Measurements from ENCODE around the gene KCNN1. TPM values are rescaled to one million over a fixed set of nuclear protein-coding genes. Genes with fewer than 3 reads are reported as not detected.

KCNN1 gene
- total and polyA plus RNA-seq, 2 of the 4 experiments (the other 2 are of a cell fraction): 0.09 TPM; not detected in 1

- peak; percentile 64 for TF ChIP-seq POLR2A (IDR thresholded peaks at IDR 0.05; ENCODE audit: low read depth, low read length)
- TF ChIP-seq CTCF (conservative IDR thresholded peaks at IDR 0.05; ENCODE audit: low read depth, low read length): no peak
- TF ChIP-seq, protein P1, sequence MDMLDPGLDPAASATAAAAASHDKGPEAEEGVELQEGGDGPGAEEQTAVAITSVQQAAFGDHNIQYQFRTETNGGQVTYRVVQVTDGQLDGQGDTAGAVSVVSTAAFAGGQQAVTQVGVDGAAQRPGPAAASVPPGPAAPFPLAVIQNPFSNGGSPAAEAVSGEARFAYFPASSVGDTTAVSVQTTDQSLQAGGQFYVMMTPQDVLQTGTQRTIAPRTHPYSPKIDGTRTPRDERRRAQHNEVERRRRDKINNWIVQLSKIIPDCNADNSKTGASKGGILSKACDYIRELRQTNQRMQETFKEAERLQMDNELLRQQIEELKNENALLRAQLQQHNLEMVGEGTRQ (IDR thresholded peaks at IDR 0.05; ENCODE audit: low read depth, low read length): peak; percentile 77
- TF ChIP-seq RCOR1 (IDR thresholded peaks at IDR 0.05; ENCODE audit: insufficient replicate concordance, low read length): no peak
- no peak for TF ChIP-seq CHD1 (IDR thresholded peaks at IDR 0.05; ENCODE audit: low read depth, low read length)
- TF ChIP-seq BHLHE40 (IDR thresholded peaks at IDR 0.05; ENCODE audit: low read depth, low read length): peak; percentile 80
- TF ChIP-seq NFE2L2 (IDR thresholded peaks at IDR 0.05; ENCODE audit: low read depth, low read length): no peak
- TF ChIP-seq FOS (IDR thresholded peaks at IDR 0.05; ENCODE audit: low read depth, low read length): 0 out of 2 replicates have a peak, but pooled peaks have one; percentile 9
- no peak for TF ChIP-seq ELK1 (IDR thresholded peaks at IDR 0.05; ENCODE audit: borderline replicate concordance, low read depth, low read length)
- no peak for TF ChIP-seq CEBPB (IDR thresholded peaks at IDR 0.05; ENCODE audit: low read depth, low read length)
- TF ChIP-seq MXI1 (IDR thresholded peaks at IDR 0.05; ENCODE audit: borderline replicate concordance, low read depth, low read length): peak; percentile 87; the same call in 1 of the 2 replicates
- WGBS, 2 experiments (ENCODE audit: extremely low coverage in 2 of 2, insufficient read length in 1 of 2): 0% methylated on average over 61 of the region's 105 CpGs; no CpG with 5 or more reads in 1 of the 2 experiments
- Histone ChIP-seq H3K27ac (ENCODE audit: insufficient read depth, low read length) (peak overlapping the region; percentile 24; the same call in 1 of the 2 replicates), H3K4me1 (ENCODE audit: control insufficient read depth, insufficient read depth, low read length) (no peaks in the 10 kb centered on the region), H2AK5ac (ENCODE audit: low read depth, low read length) (peak overlapping the region; percentile 87), H3K9ac (ENCODE audit: low read depth, low read length) (peak overlapping the region; percentile 41), H3K27me3 (ENCODE audit: control insufficient read depth, insufficient read depth, low read length) (no peaks in the 10 kb centered on the region), H4K20me1 (ENCODE audit: insufficient read depth, low read length) (no peaks in the 10 kb centered on the region), H2BK15ac (ENCODE audit: low read depth, low read length) (peak overlapping the region; percentile 61; the same call in 1 of the 3 replicates), H3K4ac (ENCODE audit: low read depth, low read length) (peak overlapping the region; percentile 67), H3K23ac (ENCODE audit: low read depth, low read length) (no peak overlapping the region), H2AFZ (replicated peaks; ENCODE audit: low read length, poor library complexity) (peak overlapping the region; percentile 94), H3K4me2 (ENCODE audit: low read depth, low read length) (peak overlapping the region; percentile 51), H3K56ac (ENCODE audit: extremely low read depth, insufficient read depth, low read length) (no peak overlapping the region), H4K5ac (ENCODE audit: low read depth, low read length) (no peak overlapping the region; the same call in 1 of the 2 replicates), H2BK20ac (ENCODE audit: low read depth, low read length) (no peak overlapping the region), H4K91ac (ENCODE audit: insufficient read depth, low read depth, low read length) (peak overlapping the region; percentile 56; the same call in 1 of the 2 replicates), H3K9me3 (ENCODE audit: control insufficient read depth, insufficient read depth, low read length) (no peaks in the 10 kb centered on the region), H2AK9ac (replicated peaks; ENCODE audit: low read depth, low read length, poor library complexity) (peak overlapping the region; percentile 89), H3K79me1 (ENCODE audit: low read depth in 1 of 2, low read length in 2 of 2) (peaks cover 9 to 10% of the 10 kb centered on the region in 2 experiments; a peak in 2 of 4 replicates), H3K4me3 (ENCODE audit: insufficient read depth, low read depth, low read length) (peak overlapping the region; percentile 63), H3K18ac (ENCODE audit: low read depth, low read length) (peak overlapping the region; percentile 16; the same call in 1 of the 2 replicates), H2BK120ac (ENCODE audit: low read depth, low read length) (peak overlapping the region; percentile 49), H3K36me3 (ENCODE audit: control insufficient read depth, insufficient read depth, low read length) (no peaks in the 10 kb centered on the region), H3K14ac (replicated peaks; ENCODE audit: low read depth, low read length) (peak overlapping the region; percentile 66; the same call in 1 of the 2 replicates), H4K8ac (ENCODE audit: low read depth in 2 of 2, low read length in 2 of 2) (peak overlapping the region; percentile 91 to 92), H2BK5ac (ENCODE audit: low read depth, low read length, poor library complexity, severe bottlenecking) (peak overlapping the region; percentile 51), H3K9me1 (ENCODE audit: insufficient read depth, low read length) (no peaks in the 10 kb centered on the region; the same call in 1 of the 2 replicates)
- BruUV-seq (replicated peaks): no TSS peak
- ChIA-PET POLR2A (ENCODE audit: unreplicated experiment) (interaction anchor here (0.7 to 0.9 kb wide), 2 partner anchors 60 to 142 kb away, joined by 3 read pairs; no protein-coding TSS in a partner anchor), CTCF (interaction anchor here (0.8 to 1.0 kb wide), 2 partner anchors 58 to 63 kb away, joined by 3 read pairs; no protein-coding TSS in a partner anchor)
- dilution Hi-C loops (cut with HindIII; ENCODE audit: low sequenced_read_pairs, unreplicated experiment): no loop called here
- ATAC-seq (ENCODE audit: low read depth) (peak; percentile 84), DNase-seq (peak; percentile 73)
- intact Hi-C loops (cut with micrococcal nuclease): loop anchor here (10.0 kb wide), 1 partner anchor 154 kb away; the partner anchor contains the start of gene PIK3R2
- in situ Hi-C loops (cut with MboI; ENCODE audit: low sequenced_read_pairs): no loop called here
Measured at GRCh38 chr19:18000915-18001776, 34.2 kb downstream of the KCNN1 start.

All from IMR-90 (cell line).